Liver (tissue), 3 donors: ENCODE results near the gene DPP6.

ENCODE experiments used
- GABPA ChIP-seq, 2 donors: IDR thresholded peaks in 1 of 2; conservative IDR thresholded peaks in 1 of 2; 2 replicates each; pipeline ENCODE4 v1.6.1; 2016; ENCODE audit warnings: antibody characterized with exemption in 2 of 2, mild to moderate bottlenecking in 1 of 2, moderate library complexity in 1 of 2
- RAD21 ChIP-seq, 2 donors: IDR thresholded peaks; 2 replicates each; pipeline ENCODE4 v1.6.1; 2016; ENCODE audit warnings: antibody characterized with exemption in 2 of 2, mild to moderate bottlenecking in 2 of 2
- SP1 ChIP-seq: IDR thresholded peaks from 2 replicates; pipeline ENCODE4 v1.6.1; 2018; ENCODE audit warnings: antibody characterized with exemption, mild to moderate bottlenecking
- YY1 ChIP-seq: IDR thresholded peaks from 2 replicates; pipeline ENCODE4 v1.6.1; 2016; ENCODE audit warnings: antibody characterized with exemption, mild to moderate bottlenecking
- TF ChIP-seq, protein P1 (sequence below): IDR thresholded peaks from 2 replicates; pipeline ENCODE4 v1.6.1; 2016; ENCODE audit warnings: antibody characterized with exemption, mild to moderate bottlenecking
- TF ChIP-seq, protein P2 (sequence below): IDR thresholded peaks from 2 replicates; pipeline ENCODE4 v1.6.1; 2016; ENCODE audit warnings: antibody characterized with exemption
- TF ChIP-seq, protein P3 (sequence below): fragments of 150-350 bp; IDR thresholded peaks from 2 replicates; pipeline ENCODE4 v1.5.1; 2017; ENCODE audit warnings: improper control_type of control experiment, low read depth, low read length; ENCODE audit not compliant: missing input control
- TF ChIP-seq, protein P4 (sequence below): IDR thresholded peaks from 2 replicates; pipeline ENCODE4 v1.6.1; 2016; ENCODE audit warnings: antibody characterized with exemption
- donor health status: healthy.
- donor health status: healthy.

DNA sequence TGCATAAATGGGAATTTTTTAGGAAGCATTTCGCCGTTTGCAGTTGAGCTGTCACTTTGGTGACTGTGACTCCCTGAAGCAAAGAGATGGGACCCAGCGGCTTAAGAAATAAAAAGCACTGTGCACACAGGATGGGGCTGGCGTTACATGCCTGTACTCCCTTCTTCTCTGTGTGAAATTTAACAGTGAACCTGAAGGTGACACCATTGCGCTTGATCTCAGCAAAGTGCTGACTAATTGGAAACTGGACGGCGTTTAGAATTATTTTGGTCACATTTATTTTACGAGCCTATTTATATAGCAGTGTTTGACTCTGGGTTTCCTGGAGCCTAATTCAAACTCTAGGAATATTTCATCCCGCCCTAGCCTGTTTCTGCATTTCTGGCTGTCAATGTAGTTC is 804.5 kb downstream of the DPP6 start:
- no peak for TF ChIP-seq GABPA (IDR thresholded peaks at IDR 0.05 in 1 of 2, conservative IDR thresholded peaks at IDR 0.05 in 1 of 2)
- TF ChIP-seq, protein P1, sequence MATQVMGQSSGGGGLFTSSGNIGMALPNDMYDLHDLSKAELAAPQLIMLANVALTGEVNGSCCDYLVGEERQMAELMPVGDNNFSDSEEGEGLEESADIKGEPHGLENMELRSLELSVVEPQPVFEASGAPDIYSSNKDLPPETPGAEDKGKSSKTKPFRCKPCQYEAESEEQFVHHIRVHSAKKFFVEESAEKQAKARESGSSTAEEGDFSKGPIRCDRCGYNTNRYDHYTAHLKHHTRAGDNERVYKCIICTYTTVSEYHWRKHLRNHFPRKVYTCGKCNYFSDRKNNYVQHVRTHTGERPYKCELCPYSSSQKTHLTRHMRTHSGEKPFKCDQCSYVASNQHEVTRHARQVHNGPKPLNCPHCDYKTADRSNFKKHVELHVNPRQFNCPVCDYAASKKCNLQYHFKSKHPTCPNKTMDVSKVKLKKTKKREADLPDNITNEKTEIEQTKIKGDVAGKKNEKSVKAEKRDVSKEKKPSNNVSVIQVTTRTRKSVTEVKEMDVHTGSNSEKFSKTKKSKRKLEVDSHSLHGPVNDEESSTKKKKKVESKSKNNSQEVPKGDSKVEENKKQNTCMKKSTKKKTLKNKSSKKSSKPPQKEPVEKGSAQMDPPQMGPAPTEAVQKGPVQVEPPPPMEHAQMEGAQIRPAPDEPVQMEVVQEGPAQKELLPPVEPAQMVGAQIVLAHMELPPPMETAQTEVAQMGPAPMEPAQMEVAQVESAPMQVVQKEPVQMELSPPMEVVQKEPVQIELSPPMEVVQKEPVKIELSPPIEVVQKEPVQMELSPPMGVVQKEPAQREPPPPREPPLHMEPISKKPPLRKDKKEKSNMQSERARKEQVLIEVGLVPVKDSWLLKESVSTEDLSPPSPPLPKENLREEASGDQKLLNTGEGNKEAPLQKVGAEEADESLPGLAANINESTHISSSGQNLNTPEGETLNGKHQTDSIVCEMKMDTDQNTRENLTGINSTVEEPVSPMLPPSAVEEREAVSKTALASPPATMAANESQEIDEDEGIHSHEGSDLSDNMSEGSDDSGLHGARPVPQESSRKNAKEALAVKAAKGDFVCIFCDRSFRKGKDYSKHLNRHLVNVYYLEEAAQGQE: no peak
- no peak for TF ChIP-seq YY1
- TF ChIP-seq, protein P2, sequence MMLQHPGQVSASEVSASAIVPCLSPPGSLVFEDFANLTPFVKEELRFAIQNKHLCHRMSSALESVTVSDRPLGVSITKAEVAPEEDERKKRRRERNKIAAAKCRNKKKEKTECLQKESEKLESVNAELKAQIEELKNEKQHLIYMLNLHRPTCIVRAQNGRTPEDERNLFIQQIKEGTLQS: no peak
- TF ChIP-seq, protein P3, sequence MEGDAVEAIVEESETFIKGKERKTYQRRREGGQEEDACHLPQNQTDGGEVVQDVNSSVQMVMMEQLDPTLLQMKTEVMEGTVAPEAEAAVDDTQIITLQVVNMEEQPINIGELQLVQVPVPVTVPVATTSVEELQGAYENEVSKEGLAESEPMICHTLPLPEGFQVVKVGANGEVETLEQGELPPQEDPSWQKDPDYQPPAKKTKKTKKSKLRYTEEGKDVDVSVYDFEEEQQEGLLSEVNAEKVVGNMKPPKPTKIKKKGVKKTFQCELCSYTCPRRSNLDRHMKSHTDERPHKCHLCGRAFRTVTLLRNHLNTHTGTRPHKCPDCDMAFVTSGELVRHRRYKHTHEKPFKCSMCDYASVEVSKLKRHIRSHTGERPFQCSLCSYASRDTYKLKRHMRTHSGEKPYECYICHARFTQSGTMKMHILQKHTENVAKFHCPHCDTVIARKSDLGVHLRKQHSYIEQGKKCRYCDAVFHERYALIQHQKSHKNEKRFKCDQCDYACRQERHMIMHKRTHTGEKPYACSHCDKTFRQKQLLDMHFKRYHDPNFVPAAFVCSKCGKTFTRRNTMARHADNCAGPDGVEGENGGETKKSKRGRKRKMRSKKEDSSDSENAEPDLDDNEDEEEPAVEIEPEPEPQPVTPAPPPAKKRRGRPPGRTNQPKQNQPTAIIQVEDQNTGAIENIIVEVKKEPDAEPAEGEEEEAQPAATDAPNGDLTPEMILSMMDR: no peak
- TF ChIP-seq SP1: no peak
- TF ChIP-seq, protein P4, sequence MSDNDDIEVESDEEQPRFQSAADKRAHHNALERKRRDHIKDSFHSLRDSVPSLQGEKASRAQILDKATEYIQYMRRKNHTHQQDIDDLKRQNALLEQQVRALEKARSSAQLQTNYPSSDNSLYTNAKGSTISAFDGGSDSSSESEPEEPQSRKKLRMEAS: no peak
- no peak for TF ChIP-seq RAD21 (IDR thresholded peaks at IDR 0.05)
